Stimulated activated CD8-positive, alpha-beta memory T cell treated with anti-CD3 and anti-CD28 coated beads, Interleukin-7, amount 100 ng/mL, for 24 hours (primary cell): ENCODE data around the gene KRTAP10-6.
"Not testable (repeated sequence)": the region's sequence is repeated elsewhere in the genome, so short reads cannot be mapped to it uniquely, and the experiment has no call there.

Experiments used
- DNase-seq: peaks from one replicate; pipeline ENCODE4 v3.0.0-alpha.2; 2020; ENCODE audit warnings: low read depth

KRTAP10-6 gene

DNA sequence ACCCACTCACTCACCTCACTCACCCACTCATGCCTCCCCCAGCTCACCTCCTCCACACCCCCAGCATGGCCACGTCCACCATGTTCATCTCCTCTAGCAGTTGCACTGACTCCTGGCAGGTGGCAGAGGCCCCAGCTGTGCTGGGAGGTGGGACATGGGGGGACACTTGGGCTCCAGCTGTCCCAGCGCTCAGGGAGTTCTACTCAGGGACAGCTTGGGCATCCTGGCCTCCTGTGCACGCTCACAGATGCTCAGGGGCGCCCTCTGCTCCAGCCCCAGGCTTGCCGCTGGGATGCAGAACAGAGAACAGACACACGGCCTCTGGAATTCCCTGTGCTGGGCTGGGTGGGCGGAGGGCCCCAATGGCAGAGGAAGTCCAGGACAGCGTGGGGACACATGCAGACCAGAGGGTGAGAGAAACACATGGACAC, 24.8 kb upstream of the KRTAP10-6 start:
- DNase-seq, result no peak

- DNase-seq, result no peak
These were observed 24.3 kb upstream of the KRTAP10-6 start for GRCh38 chr21:44616591-44616926.

GRCh38 chr21:44615911-44616590, 23.7 kb upstream of the KRTAP10-6 start:
- no peak for DNase-seq

- no peak for DNase-seq
These were observed 23.2 kb upstream of the KRTAP10-6 start for GRCh38 chr21:44615466-44615865.

GRCh38 chr21:44614961-44615391, 22.7 kb upstream of the KRTAP10-6 start:
- DNase-seq, result no peak

- DNase-seq, result no peak
These were observed 21.9 kb upstream of the KRTAP10-6 start for GRCh38 chr21:44614161-44614631.

- no peak for DNase-seq
These were observed 21.3 kb upstream of the KRTAP10-6 start for GRCh38 chr21:44613386-44614155.

DNA sequence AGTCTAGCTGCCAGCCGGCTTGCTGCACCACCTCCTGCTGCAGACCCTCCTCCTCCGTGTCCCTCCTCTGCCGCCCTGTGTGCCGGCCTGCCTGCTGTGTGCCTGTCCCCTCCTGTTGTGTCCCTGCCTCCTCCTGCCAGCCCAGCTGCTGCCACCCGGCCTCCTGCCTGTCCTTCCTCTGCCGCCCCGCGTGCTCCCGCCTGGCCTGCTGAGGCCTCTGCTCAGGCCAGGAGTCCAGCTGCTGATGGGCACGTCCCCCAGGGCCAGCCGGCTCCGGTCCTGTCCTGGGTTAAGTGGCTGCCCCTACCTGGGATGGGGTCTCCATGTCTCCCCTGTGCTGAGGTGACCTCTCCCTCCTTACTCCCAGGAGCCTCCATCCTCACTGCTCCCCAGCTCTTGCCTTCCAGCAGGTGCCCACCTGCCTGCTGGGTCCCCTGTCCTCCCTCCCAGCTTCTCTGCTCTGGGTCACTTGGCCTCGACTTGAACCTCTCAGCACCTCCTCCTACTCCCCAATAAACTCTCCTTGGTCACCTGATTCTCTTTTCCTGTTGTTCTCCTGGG, 20.4 kb upstream of the KRTAP10-6 start:
- no peak for DNase-seq

GRCh38 chr21:44612029-44612486, 19.8 kb upstream of the KRTAP10-6 start, which contains the start of gene KRTAP10-8:
TSS of gene KRTAP10-8 (plus strand) at chr21:44612079. CDS start at chr21:44612101, 22 bp downstream.
- DNase-seq, result no peak

DNA sequence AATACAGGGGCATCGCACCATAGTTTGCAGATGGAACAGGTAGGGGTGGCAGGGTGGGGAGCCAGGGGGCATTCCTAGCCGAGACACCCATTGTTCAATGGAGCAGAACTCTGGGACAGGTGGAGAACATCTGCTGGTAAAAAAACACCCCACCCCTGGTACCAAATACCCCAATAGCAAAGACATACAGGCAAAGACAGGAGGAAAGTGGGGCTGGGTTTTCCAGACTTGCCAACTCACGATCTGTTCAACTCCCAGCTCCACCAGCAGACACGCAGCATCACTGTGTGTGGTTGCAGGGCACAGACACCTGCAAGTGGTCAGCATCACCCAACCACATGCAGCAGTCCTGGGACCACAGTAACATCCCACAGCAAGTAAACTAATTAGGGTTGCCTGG, 19.2 kb upstream of the KRTAP10-6 start:
- DNase-seq, result no peak

DNA sequence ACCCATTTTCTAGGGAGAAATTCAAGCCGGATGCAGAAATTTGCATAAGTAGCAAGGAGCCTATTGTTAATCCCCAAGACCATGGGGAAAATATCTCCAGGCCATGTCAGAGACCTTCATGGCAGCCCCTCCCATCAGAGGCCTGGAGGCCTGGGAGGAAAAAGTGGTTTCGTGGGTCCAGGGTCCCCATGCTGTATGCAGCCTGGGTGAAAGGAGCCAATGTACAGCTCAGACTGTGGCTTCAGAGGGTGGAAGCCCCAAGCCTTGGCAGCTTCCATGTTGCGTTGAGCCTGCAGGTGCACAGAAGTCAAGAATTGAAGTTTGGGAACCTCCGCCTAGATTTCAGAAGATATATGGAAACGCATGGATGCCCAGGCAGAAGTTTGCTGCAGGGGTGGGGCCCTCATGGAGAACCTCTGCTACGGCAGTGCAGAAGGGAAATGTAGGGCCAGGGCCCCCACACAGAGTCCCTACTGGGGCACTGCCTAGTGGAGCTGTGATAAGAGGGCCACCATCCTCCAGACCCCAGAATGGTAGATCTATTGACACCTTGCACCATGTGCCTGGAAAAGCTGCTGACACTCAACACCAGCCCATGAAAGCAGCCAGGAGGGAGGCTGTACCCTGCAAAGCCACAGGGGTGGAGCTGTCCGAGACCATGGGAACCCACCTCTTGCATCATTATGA, 18.0 kb upstream of the KRTAP10-6 start:
- not testable (repeated sequence) for DNase-seq

- no peak for DNase-seq
These were observed 16.9 kb upstream of the KRTAP10-6 start for GRCh38 chr21:44609193-44609592.

DNA sequence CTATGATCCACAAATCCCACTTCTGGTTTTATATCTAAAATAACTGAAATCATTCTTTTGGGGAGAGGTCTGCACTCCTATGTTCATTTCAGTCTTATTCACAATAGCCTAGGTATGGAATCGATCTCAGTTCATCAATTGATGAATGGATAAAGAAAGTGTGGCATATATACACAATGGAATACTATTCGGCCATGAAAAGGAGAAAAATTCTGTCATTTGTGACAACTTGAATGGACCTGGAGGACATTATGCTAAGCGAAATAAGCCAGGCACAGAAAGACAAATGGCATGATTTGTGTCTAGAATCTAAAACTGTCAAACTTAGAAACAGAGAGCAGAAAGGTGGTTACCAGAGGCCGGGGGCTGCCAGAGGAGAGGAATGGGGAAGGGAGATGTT, 14.2 kb upstream of the KRTAP10-6 start:
- DNase-seq, result no peak

DNA sequence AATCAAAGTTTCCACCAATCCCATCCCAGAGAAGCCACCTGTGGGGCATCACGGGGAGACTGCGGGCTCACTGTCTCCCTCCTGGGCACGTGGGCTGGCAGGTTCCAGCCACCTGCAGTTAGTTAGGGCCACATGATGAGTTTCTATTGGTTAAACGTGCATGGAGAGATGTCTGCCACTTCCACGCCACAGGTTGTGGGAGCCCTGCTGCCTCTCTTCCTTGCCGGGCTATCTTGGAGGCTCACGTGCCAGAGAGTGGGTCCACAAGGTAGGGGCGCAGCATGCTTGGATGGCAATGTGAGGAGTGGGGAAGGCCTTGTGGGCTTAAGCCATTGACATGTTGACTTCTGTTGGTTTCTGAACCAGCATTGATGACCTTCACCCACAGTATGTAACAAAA, 11.6 kb upstream of the KRTAP10-6 start:
- DNase-seq, result no peak

- no peak for DNase-seq
These were observed 11.0 kb upstream of the KRTAP10-6 start for GRCh38 chr21:44603109-44603875.

DNA sequence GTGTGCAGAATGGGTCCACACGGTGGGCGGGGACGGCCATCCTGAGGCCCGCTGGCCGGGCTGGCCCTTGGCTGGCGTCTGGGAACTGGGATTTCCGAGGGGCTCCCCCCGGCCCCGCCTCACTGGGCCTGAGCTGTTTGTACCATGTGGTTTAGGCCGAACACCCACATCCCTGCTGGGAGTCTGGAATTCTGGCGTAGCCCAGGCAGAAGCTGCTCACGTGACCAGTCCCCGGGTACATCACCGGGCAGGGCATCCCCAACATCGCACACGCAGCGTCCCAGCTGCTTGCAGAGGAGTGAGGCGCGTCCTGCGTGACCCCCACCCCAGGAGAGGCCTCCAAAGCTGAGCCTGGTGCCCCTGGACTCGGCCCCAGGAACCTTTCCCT, 10.2 kb upstream of the KRTAP10-6 start:
- DNase-seq, result no peak

- DNase-seq, result no peak
These were observed 9.5 kb upstream of the KRTAP10-6 start for GRCh38 chr21:44601596-44602462.

DNA sequence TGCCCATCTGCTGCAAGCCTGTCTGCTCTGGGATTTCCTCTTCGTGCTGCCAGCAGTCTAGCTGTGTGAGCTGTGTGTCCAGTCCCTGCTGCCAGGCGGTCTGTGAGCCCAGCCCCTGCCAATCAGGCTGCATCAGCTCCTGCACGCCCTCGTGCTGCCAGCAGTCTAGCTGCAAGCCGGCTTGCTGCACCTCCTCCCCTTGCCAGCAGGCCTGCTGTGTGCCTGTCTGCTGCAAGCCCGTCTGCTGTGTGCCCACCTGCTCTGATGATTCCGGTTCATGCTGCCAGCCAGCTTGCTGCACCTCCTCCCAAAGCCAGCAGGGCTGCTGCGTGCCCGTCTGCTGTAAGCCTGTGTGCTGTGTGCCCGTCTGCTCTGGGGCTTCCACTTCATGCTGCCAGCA, 8.8 kb upstream of the KRTAP10-6 start:
- DNase-seq, result not testable (repeated sequence)

DNA sequence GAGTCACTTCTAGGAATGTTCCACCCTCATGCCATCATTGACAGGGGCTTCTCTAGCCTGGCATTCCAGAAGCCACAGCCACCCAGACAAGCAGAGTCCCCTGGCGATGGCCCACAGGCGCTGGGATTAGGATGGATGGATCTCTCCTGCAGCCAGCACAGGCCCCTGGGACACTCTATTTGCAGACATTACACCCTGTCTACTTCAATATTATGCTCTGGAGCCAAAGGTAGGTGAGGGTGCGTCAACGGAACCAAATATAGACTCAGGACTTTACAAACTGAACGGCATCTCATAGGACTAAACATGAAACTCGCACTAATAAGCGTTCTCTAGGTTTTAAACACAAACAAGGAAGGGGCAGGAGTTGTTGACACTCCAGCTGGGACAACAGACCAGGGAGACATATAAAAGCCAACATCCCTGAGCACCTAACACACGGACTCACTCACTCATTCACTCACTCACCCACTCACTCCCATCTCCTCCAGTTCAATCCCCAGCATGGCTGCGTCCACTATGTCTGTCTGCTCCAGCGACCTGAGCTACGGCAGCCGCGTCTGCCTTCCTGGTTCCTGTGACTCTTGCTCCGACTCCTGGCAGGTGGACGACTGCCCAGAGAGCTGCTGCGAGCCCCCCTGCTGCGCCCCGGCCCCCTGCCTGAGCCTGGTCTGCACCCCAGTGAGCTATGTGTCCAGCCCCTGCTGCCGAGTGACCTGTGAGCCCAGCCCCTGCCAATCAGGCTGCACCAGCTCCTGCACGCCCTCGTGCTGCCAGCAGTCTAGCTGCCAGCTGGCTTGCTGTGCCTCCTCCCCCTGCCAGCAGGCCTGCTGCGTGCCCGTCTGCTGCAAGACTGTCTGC, 8.0 kb upstream of the KRTAP10-6 start, which contains the start of gene KRTAP10-7:
Gene KRTAP10-7 (plus strand): TSS at position 480 of the 861 bp plus-strand sequence. CDS start 25 bp downstream, at position 505.
- DNase-seq, result not testable (repeated sequence)
